ENCODE measurements around the gene IL4R.

DNA sequence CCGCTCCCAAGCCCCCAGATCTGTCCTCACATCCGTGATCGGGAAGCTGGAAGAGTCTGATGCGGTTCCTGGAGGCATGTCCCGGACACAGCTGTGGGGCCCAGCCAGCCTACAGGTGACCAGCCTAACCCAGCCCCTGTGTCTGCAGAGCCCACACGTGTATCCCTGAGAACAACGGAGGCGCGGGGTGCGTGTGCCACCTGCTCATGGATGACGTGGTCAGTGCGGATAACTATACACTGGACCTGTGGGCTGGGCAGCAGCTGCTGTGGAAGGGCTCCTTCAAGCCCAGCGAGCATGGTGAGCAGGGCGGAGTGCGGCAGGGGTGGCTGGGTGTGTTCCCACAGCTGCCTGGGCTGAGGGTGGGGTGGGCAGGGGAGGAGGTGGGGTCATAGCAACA lies 30.9 kb downstream of the IL4R start:
- TF ChIP-seq, protein P1, sequence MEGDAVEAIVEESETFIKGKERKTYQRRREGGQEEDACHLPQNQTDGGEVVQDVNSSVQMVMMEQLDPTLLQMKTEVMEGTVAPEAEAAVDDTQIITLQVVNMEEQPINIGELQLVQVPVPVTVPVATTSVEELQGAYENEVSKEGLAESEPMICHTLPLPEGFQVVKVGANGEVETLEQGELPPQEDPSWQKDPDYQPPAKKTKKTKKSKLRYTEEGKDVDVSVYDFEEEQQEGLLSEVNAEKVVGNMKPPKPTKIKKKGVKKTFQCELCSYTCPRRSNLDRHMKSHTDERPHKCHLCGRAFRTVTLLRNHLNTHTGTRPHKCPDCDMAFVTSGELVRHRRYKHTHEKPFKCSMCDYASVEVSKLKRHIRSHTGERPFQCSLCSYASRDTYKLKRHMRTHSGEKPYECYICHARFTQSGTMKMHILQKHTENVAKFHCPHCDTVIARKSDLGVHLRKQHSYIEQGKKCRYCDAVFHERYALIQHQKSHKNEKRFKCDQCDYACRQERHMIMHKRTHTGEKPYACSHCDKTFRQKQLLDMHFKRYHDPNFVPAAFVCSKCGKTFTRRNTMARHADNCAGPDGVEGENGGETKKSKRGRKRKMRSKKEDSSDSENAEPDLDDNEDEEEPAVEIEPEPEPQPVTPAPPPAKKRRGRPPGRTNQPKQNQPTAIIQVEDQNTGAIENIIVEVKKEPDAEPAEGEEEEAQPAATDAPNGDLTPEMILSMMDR (conservative IDR thresholded peaks at IDR 0.05 in 1 of 2, IDR thresholded peaks at IDR 0.05 in 1 of 2; ENCODE audit: low read depth in 1 of 2, low read length in 2 of 2), result no peak
- no peak for TF ChIP-seq EZH2 (IDR thresholded peaks at IDR 0.05; ENCODE audit: low read length, missing control alignments)

Data from fibroblast of lung (primary cell).